ENCODE measurements around the gene NEMP2.

- TF ChIP-seq CTCF (IDR thresholded peaks at IDR 0.05): no peak
- no peak for TF ChIP-seq POLR2A (IDR thresholded peaks at IDR 0.05)
Measured at GRCh38 chr2:190501702-190502407, 32.7 kb downstream of the NEMP2 start.

Measured in thyroid gland (tissue), 4 donors.